Stimulated activated CD8-positive, alpha-beta memory T cell treated with anti-CD3 and anti-CD28 coated beads, Interleukin-15, amount 100 ng/mL, for 4 hours (primary cell): ENCODE results near the gene G0S2.

ENCODE experiments used
- DNase-seq, 2 donors: peaks; one replicate each; pipeline ENCODE4 v3.0.0-alpha.2; 2020; ENCODE audit warnings: low read depth in 2 of 2

The G0S2 gene

GRCh38 chr1:209715314-209715713 lies 40.1 kb downstream of the G0S2 start:
- DNase-seq, result no peak

GRCh38 chr1:209717818-209718217 lies 42.6 kb downstream of the G0S2 start:
- no peak for DNase-seq

- DNase-seq, result no peak
Observed at GRCh38 chr1:209720326-209720725, 45.1 kb downstream of the G0S2 start.

- no peak for DNase-seq
Observed at GRCh38 chr1:209720826-209721225, 45.6 kb downstream of the G0S2 start.

GRCh38 chr1:209721323-209721722 lies 46.1 kb downstream of the G0S2 start:
- no peak for DNase-seq

- no peak for DNase-seq
Observed at GRCh38 chr1:209723265-209723664, 48.1 kb downstream of the G0S2 start.

GRCh38 chr1:209723756-209724693 lies 48.8 kb downstream of the G0S2 start:
- DNase-seq, result no peak
